Measurements from ENCODE around the gene DOC2B.

DOC2B gene

DNA sequence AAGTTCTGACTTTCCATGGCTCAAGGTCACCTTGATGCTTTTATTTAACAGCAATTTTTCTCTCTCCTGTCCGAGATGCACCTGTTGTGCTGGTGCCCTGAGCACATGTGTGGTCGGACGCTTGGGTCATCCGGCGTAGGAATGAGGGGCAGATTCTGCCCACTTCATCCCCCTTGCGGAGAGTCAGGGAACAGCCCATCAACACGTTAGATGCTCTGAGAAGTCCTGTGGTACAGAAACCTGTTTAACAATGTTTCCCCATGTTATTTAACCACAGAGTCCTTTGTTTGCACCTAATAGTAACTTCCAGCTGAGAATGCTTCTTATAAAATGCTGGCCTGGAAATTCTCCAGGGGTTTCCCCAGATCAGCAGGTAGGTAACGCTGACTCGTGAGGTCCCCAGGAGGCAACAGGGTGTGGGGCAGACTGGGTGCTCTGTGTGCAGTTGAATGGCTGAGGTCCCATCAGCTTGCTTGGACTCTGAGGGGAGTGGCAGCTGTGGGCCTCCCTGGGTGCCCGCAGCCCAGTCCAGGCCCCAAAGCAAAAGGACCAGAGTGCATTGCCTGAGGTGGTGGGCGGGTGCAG, 17.8 kb downstream of the DOC2B start:
- TF ChIP-seq, protein P1, sequence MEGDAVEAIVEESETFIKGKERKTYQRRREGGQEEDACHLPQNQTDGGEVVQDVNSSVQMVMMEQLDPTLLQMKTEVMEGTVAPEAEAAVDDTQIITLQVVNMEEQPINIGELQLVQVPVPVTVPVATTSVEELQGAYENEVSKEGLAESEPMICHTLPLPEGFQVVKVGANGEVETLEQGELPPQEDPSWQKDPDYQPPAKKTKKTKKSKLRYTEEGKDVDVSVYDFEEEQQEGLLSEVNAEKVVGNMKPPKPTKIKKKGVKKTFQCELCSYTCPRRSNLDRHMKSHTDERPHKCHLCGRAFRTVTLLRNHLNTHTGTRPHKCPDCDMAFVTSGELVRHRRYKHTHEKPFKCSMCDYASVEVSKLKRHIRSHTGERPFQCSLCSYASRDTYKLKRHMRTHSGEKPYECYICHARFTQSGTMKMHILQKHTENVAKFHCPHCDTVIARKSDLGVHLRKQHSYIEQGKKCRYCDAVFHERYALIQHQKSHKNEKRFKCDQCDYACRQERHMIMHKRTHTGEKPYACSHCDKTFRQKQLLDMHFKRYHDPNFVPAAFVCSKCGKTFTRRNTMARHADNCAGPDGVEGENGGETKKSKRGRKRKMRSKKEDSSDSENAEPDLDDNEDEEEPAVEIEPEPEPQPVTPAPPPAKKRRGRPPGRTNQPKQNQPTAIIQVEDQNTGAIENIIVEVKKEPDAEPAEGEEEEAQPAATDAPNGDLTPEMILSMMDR (IDR thresholded peaks at IDR 0.05; ENCODE audit: extremely low read depth, missing control alignments): no peak
- no peak for DNase-seq (ENCODE audit: low spot score)

DNA sequence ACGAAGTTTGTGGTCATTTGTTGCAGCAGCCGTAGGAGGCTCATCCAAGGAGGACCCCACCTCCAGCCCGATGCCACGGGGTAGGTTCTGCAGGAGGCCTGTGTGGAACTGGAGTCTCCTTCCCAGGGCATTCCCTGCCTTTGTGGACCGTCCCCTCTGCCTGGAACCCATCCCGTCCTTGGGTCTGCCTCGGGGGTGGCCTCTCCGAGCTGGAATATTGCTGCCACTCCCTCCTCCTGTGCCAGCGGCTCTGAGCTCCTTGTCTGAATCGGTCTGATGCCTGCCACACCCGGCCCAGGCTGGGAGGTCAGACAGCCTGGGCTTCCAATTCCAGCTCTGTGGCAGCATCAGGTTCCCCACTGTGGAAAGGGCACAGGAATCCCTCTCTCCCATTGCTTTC, 18.8 kb downstream of the DOC2B start:
- no peak for DNase-seq (ENCODE audit: low spot score)
- TF ChIP-seq, protein P1 (IDR thresholded peaks at IDR 0.05; ENCODE audit: extremely low read depth, missing control alignments): no peak

DNA sequence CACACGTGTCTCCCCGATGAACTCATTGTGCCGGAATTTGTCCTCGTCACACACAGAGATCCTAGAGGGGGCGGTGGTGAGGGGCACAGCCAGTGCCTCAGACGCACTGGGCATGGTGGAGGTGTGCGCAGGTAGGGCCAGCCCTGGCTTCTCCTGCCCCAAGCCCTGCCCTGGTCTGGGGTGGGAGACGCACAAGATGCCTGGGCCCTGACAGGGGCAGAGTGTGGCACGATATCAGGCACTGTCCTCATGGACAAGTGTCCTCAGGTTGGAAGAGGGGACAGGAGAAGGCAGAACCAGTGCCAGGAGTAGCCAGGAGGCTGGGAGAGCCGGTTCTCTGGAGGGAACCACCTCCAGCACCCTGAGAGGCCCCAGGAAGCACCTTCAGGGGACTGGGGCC, 20.0 kb downstream of the DOC2B start:
- TF ChIP-seq, protein P1 (IDR thresholded peaks at IDR 0.05; ENCODE audit: extremely low read depth, missing control alignments): no peak
- no peak for DNase-seq (ENCODE audit: low spot score)

DNA sequence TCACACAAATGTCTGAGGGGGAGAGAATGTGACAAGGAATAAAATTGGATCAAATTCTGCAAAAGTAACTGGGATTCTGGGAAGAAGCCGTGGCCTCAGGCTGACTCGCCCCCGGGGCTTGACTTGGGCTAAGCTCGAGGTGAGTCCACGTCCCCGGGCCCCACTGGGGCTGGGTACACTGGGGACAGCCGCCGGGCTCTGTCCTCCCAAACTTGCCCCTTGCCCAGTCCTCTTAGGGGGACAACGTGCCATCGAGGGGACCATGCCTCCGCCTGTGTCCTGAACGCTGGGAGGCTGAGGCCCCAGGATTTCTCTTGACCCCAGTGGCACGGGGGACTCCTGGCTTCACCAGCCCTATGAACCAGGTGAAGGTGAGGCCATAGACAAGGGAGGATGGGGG, 21.1 kb downstream of the DOC2B start:
- DNase-seq (ENCODE audit: low spot score): no peak
- TF ChIP-seq, protein P1 (IDR thresholded peaks at IDR 0.05; ENCODE audit: extremely low read depth, missing control alignments): no peak

DNA sequence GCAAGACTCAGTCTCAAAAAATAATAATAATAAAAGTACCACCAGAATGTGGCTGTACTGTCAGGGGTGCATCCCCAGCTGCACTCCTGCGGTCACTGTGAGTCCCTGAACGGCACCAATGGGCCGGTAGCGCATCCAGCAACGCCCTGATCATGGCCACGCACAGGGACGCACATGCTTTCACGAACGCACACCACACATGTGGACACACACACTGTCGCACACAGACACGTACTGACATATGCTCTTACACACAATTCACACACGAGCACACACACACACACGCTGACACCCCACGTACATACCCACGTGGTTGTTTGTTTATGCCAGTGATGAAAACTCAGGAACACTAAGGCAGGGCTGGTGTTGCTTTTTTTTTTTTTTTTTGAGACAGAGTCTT, 21.8 kb downstream of the DOC2B start:
- DNase-seq (ENCODE audit: low spot score): no peak
- TF ChIP-seq, protein P1 (IDR thresholded peaks at IDR 0.05; ENCODE audit: extremely low read depth, missing control alignments): no peak

DNA sequence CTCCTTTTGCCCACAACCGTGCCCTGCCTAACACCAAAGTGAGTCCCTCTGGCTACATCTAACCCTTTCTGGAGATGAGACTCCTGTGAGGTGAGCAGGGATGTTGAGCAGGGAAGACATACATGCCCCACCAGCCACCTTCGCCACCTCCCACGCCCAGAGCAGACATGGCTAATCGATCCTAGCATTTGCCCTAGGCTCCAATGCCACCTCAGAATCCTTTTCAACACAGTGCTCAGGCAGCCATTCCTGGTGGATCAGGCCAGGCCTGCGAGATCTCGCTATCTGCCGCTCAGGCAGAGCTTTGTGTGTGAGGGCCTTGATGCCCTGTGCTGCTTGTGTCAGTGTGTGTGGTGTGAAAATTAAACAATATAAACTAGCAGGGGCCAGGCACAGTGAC, 23.1 kb downstream of the DOC2B start:
- TF ChIP-seq, protein P1 (IDR thresholded peaks at IDR 0.05; ENCODE audit: extremely low read depth, missing control alignments): no peak

DNA sequence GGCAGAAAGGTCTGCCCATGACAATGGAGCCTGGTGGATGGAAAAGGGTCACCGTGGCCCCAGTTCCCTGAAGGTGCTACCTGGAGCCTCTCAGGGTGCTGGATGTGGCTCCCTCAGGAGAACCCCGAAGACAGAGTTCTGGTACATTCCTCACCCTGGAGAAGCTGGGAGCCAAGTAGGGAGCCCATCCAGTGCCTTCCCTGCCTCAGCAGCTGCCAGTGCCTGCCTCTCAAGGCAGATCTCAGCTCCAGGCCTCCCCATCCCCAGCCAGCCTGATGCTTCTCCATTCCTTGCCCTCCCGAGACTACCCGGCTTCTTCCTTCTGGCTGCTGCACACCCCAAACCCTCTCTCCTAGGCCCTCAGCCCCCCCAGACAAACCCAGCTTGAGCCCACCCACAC, 23.5 kb downstream of the DOC2B start:
- TF ChIP-seq, protein P1 (IDR thresholded peaks at IDR 0.05; ENCODE audit: extremely low read depth, missing control alignments): no peak
- DNase-seq (ENCODE audit: low spot score): no peak

More for the DNA sequence above, 23.1 kb downstream of the DOC2B start:
- DNase-seq (ENCODE audit: low spot score): no peak

All from GM20000 (cell line).